ENCODE data around the gene BORCS6. TPM values are rescaled to one million over a fixed set of nuclear protein-coding genes. Genes with fewer than 3 reads are reported as not detected.
A peak's percentile ranks its signal among the peaks of the same experiment; 100 is the strongest.

BORCS6 gene
- total and polyA plus RNA-seq, 2 experiments from 2014 or later: 1.8 to 7.1 TPM

GRCh38 chr17:8223356-8224126 lies 33.6 kb upstream of the BORCS6 start:
- no peaks in the 10 kb centered on the region for H3K36me3 ChIP-seq (ENCODE audit: insufficient read depth)
- Mint-ChIP-seq H3K27me3 (ENCODE audit: insufficient read depth, low read depth, poor library complexity) (peaks cover 64% of the 10 kb centered on the region), H3K36me3 (ENCODE audit: low read depth) (peaks cover 26% of the 10 kb centered on the region), H3K27ac (peak overlapping the region; percentile 99), H3K9me3 (peaks cover 34% of the 10 kb centered on the region), H3K4me1 (peaks cover 12% of the 10 kb centered on the region), H3K4me3 (peak overlapping the region; percentile 95)
- H3K4me1 ChIP-seq (ENCODE audit: insufficient read depth): peaks cover 6% of the 10 kb centered on the region; the same call in 1 of the 2 replicates
- H4K20me1 ChIP-seq (replicated peaks; ENCODE audit: insufficient read depth): no peaks in the 10 kb centered on the region; the same call in none of the 2 replicates
- peak overlapping the region; percentile 92 for H3K4me2 ChIP-seq
- H2AFZ ChIP-seq: peak overlapping the region; percentile 77; the same call in 1 of the 2 replicates
- no peaks in the 10 kb centered on the region for H3K9me2 ChIP-seq (ENCODE audit: insufficient read depth)
- H3K27me3 ChIP-seq (ENCODE audit: insufficient read depth): no peaks in the 10 kb centered on the region
- peak overlapping the region; percentile 81 for H3K4me3 ChIP-seq
- TF ChIP-seq ZNF114 (CRISPR knock-in tag; IDR thresholded peaks at IDR 0.05) (no peak), CTCF (conservative IDR thresholded peaks at IDR 0.05; ENCODE audit: low read depth in 2 of 2) (peak; percentile 28 to 68), ZNF462 (CRISPR knock-in tag; IDR thresholded peaks at IDR 0.05) (no peak), ZNF331 (CRISPR knock-in tag; IDR thresholded peaks at IDR 0.05; ENCODE audit: low read depth) (no peak), REST (IDR thresholded peaks at IDR 0.05; ENCODE audit: unreplicated experiment) (no peak), POLR2AphosphoS5 (IDR thresholded peaks at IDR 0.05; ENCODE audit: low read depth) (peak; percentile 57; the same call in 1 of the 2 replicates)
- DNase-seq (ENCODE audit: low spot score) (peak; percentile 82), ATAC-seq (peak; percentile 28)
- peak overlapping the region; percentile 94 for H3K27ac ChIP-seq (ENCODE audit: low read depth)
- peaks cover 42% of the 10 kb centered on the region for H3F3A ChIP-seq (replicated peaks; ENCODE audit: low read depth)
- no peaks in the 10 kb centered on the region for H3K79me2 ChIP-seq (replicated peaks; ENCODE audit: insufficient read depth)

Data from GM23338 (cell line).